HUDEP-2 (cell line): ENCODE results near the gene SDF4.

ENCODE experiments used
- DNase-seq, 76 experiments: peaks; one replicate each; lab custom pipeline; 2025; ENCODE audit not compliant: unreplicated experiment in 76 of 76; lab: John Stamatoyannopoulos, UW

The SDF4 gene

GRCh38 chr1:1232208-1232795 lies 501 bp upstream of the SDF4 start, which contains the start of gene B3GALT6:
B3GALT6 (plus strand) TSS chr1:1232237; CDS start chr1:1232279, 42 bp downstream.
- DNase-seq = peak in 15 of 76 experiments; percentile 37 to 62 (median 48)

- DNase-seq = peak in 34 of 76 experiments; percentile 5 to 57 (median 24)
These were observed 973 bp downstream of the SDF4 start for GRCh38 chr1:1230656-1231399.

GRCh38 chr1:1229770-1230169 lies 2.0 kb downstream of the SDF4 start:
- no peak for DNase-seq

- no peak for DNase-seq
These were observed 3.0 kb downstream of the SDF4 start for GRCh38 chr1:1228596-1229321.

- DNase-seq = no peak
These were observed 3.6 kb downstream of the SDF4 start for GRCh38 chr1:1228187-1228586.

- DNase-seq = no peak
These were observed 4.4 kb downstream of the SDF4 start for GRCh38 chr1:1227386-1227785.

GRCh38 chr1:1226566-1227362 lies 5.0 kb downstream of the SDF4 start:
- DNase-seq = no peak

GRCh38 chr1:1225913-1226312 lies 5.9 kb downstream of the SDF4 start:
- DNase-seq = no peak

- DNase-seq = no peak
These were observed 6.5 kb downstream of the SDF4 start for GRCh38 chr1:1225238-1225845.

- DNase-seq = no peak
These were observed 7.9 kb downstream of the SDF4 start for GRCh38 chr1:1223891-1224290.

GRCh38 chr1:1223321-1223720 lies 8.5 kb downstream of the SDF4 start:
- DNase-seq = no peak

- DNase-seq = no peak
These were observed 9.1 kb downstream of the SDF4 start for GRCh38 chr1:1222575-1223225.

GRCh38 chr1:1221887-1222574 lies 9.8 kb downstream of the SDF4 start:
- peak in 1 of 76 experiments; percentile 10 for DNase-seq

- no peak for DNase-seq
These were observed 11.6 kb downstream of the SDF4 start for GRCh38 chr1:1220197-1220596.

GRCh38 chr1:1219341-1219740 lies 12.5 kb downstream of the SDF4 start:
- DNase-seq = no peak

GRCh38 chr1:1218524-1219200 lies 13.1 kb downstream of the SDF4 start:
- DNase-seq = peak in 1 of 76 experiments; percentile 4

GRCh38 chr1:1217621-1218523 lies 13.9 kb downstream of the SDF4 start:
- DNase-seq = no peak
